ENCODE results near the gene F12.
A peak's percentile ranks its signal among the peaks of the same experiment; 100 is the strongest.

GRCh38 chr5:177403792-177404640 lies 5.3 kb downstream of the F12 start:
- no peak for TF ChIP-seq POLR2A (IDR thresholded peaks at IDR 0.05)
- TF ChIP-seq CTCF (IDR thresholded peaks at IDR 0.05 in 8 of 11, conservative IDR thresholded peaks at IDR 0.05 in 3 of 11): peak; percentile 80 to 92 (median 85)
- TF ChIP-seq POLR2AphosphoS5 (IDR thresholded peaks at IDR 0.05): peak; percentile 80 to 93 (median 90)
